GM12874 (cell line): ENCODE data around the gene FRY.

Source experiments
- CTCF ChIP-seq: IDR thresholded peaks from 2 replicates; pipeline ENCODE4 v1.5.1; 2011; ENCODE audit warnings: low read depth, mild to moderate bottlenecking, control low read depth, low read length, moderate library complexity; ENCODE audit not compliant: insufficient read depth

The FRY gene

GRCh38 chr13:32125221-32125689, 93.7 kb downstream of the FRY start:
- TF ChIP-seq CTCF = no peak

GRCh38 chr13:32125751-32126150, 94.2 kb downstream of the FRY start:
- no peak for TF ChIP-seq CTCF

- TF ChIP-seq CTCF = no peak
These were observed 94.7 kb downstream of the FRY start for GRCh38 chr13:32126278-32126677.

GRCh38 chr13:32126756-32127155, 95.2 kb downstream of the FRY start:
- TF ChIP-seq CTCF = no peak

GRCh38 chr13:32127691-32128090, 96.1 kb downstream of the FRY start:
- TF ChIP-seq CTCF = no peak

GRCh38 chr13:32134241-32135055, 102.9 kb downstream of the FRY start:
- no peak for TF ChIP-seq CTCF

- TF ChIP-seq CTCF = no peak
These were observed 103.4 kb downstream of the FRY start for GRCh38 chr13:32135056-32135390.
